Measurements from ENCODE around the gene GALK2.

The GALK2 gene

DNA sequence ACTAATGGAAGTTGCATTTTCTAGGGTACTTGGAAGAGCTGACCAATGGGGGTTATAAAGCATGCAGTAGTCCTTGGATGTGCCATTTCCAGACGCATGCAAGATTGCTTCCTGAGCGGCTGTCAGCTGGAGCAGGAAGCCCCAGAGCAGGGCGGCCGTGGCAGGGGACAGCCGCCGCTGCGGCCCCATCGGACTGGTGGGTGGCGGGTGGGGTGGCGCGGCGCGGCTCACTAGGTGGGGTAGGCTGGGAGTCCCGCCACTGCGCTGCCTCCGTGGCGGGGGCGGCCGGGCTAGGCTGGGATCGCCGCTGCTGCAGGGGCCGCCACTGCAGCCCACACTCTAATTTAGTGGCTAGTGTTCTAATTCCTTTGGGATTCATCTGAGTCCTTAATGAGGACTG is 196.4 kb downstream of the GALK2 start:
- DNase-seq = no peak

GRCh38 chr15:49370782-49371181 is 200.7 kb downstream of the GALK2 start:
- DNase-seq = no peak

GRCh38 chr15:49372366-49372765 is 202.3 kb downstream of the GALK2 start:
- no peak for DNase-seq

DNA sequence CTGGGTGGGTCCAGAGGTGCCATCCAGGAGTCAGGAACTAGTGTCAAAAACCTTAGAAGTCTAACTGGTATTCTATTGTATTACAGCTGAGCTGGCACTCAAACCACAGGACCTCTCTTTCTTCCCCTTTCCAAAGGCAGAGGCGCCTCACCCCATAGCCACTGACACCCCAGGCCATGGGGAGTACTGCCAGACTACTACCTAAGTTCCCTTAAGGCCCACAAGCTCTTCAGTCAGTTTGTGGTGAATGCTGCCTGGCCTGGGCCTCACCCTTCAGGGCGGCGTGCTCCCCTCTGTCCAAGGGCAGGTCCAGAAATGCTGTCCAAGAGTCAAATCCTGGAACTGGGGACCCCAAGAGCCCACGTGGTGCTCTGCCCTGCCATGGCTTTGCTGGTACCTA is 209.9 kb downstream of the GALK2 start:
- no peak for DNase-seq

DNA sequence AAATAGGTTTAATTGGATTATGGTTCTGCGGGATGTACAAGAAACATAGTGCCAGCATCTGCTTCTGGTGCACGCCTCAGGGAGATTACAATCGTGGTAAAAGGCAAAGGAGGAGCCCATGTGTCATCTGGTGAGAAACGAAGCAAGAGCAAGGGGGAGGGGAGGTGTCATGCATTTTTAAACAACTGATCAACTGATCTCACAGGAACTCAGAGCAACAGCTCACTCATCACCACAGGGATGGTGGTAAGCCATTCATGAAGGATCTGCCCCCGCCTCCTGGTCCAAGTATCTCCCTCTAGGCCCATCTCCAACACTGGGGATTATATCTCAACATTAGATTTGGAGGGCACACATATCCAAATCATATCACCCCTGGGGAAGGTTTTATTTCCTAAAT is 210.9 kb downstream of the GALK2 start:
- no peak for DNase-seq

All from activated CD4-positive, alpha-beta T cell treated with anti-CD3 and anti-CD28 coated beads, Interleukin-2, amount 50 U/mL, for 16 hours (primary cell).